Tibial artery (tissue), 4 donors: Measurements from ENCODE around the gene ADAT3.

Experiments
- DNase-seq, 2 donors: peaks; one replicate each; pipeline ENCODE4 v3.0.0-alpha.2; 2019
- H3K27ac ChIP-seq, 2 donors: fragments of 200-600 bp; sonication (generic) in 1 of 2; 1 replicate in 1 of 2; 2 replicates in 1 of 2; pipeline ENCODE4 v1.5.1; 2018 to 2019; ENCODE audit warnings: mild to moderate bottlenecking in 1 of 2
- H3K27me3 ChIP-seq, 2 donors: fragments of 200-600 bp; sonication (generic) in 1 of 2; one replicate each; pipeline versions ENCODE4 v1.5.1 to v1.6.0; 2016 to 2019
- H3K36me3 ChIP-seq, 3 donors: fragments of 200-600 bp; sonication (generic) in 2 of 3; one replicate each; pipeline ENCODE4 v1.5.1; 2016 to 2019; ENCODE audit warnings: mild to moderate bottlenecking in 2 of 3
- H3K4me1 ChIP-seq, 4 donors: fragments of 200-600 bp; sonication (generic) in 2 of 4; 1 replicate in 3 of 4; 2 replicates in 1 of 4; pipeline ENCODE4 v1.5.1; 2016 to 2019
- H3K4me3 ChIP-seq, 2 donors: fragments of 200-600 bp; sonication (generic) in 1 of 2; 1 replicate in 1 of 2; 2 replicates in 1 of 2; pipeline ENCODE4 v1.5.1; 2018 to 2019; ENCODE audit warnings: mild to moderate bottlenecking in 2 of 2
- H3K9me3 ChIP-seq, 3 donors: fragments of 200-600 bp; sonication (generic) in 1 of 3; one replicate each; pipeline ENCODE4 v1.5.1; 2016 to 2019
- intact Hi-C: fragments of 100-400 bp; cut with DNase I; formaldehyde crosslinking; loops from one replicate; pipeline ENCODE4 v1.15.0; 2023; ENCODE audit warnings: low total_unique reads
- TF ChIP-seq, protein P1 (sequence below), 2 experiments: fragments of 200-600 bp in 1 of 2; fragments of 450-650 bp in 1 of 2; IDR thresholded peaks; one replicate each; pipeline ENCODE4 v1.5.1; 2017 to 2019; ENCODE audit warnings: antibody characterized with exemption in 2 of 2, mild to moderate bottlenecking in 1 of 2, moderate library complexity in 1 of 2

ADAT3 gene

DNA sequence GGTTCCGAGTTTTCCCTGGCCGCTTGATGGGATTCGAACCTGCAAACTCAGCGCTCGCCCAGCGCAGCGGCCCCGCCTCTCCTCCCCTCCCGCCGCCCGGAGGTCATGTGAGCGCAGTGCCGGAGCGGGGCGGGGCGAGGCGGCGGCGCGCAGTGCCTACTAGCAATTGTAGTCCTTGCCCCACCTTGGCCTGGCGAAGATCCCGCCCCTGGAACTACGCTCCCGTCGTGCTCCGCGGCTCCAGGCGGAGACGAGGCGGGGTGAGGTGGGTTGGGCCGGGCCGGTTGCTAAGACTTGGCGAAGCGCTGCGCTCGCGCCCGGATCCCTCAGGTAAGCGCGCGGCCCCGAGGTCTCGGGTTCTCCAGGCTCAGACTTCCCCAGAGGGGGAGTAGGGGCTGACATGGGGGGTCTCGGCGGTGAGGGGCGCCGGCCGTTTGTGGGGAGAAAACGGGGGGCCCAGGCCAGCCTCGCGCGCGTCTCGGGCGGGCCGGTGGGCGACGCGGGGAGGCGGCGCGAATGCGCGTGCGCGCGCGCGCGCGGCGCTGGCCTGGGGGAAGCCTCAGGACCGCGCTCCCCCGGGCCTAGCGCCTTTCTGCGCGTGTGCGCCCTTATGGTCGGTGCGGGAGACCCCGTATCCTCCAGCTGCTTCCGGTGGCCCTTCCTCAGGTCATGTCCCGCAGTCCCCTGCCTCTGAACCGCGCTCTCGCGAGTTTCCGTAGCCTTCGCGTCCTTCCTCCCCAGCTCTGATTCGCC lies at the start of gene ADAT3, which contains the start of gene SCAMP4:
TSS of gene ADAT3 (plus strand) at position 290 of the 753 bp plus-strand sequence. CDS start 6,649 bp downstream, outside the sequence.
TSS of gene SCAMP4 (plus strand) at position 290 of the 753 bp plus-strand sequence. CDS start 9,621 bp downstream, outside the sequence.
- intact Hi-C loops: no loop called here
- no peaks in the 10 kb centered on the region for H3K36me3 ChIP-seq
- TF ChIP-seq, protein P1, sequence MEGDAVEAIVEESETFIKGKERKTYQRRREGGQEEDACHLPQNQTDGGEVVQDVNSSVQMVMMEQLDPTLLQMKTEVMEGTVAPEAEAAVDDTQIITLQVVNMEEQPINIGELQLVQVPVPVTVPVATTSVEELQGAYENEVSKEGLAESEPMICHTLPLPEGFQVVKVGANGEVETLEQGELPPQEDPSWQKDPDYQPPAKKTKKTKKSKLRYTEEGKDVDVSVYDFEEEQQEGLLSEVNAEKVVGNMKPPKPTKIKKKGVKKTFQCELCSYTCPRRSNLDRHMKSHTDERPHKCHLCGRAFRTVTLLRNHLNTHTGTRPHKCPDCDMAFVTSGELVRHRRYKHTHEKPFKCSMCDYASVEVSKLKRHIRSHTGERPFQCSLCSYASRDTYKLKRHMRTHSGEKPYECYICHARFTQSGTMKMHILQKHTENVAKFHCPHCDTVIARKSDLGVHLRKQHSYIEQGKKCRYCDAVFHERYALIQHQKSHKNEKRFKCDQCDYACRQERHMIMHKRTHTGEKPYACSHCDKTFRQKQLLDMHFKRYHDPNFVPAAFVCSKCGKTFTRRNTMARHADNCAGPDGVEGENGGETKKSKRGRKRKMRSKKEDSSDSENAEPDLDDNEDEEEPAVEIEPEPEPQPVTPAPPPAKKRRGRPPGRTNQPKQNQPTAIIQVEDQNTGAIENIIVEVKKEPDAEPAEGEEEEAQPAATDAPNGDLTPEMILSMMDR (IDR thresholded peaks at IDR 0.05): no peak
- no peaks in the 10 kb centered on the region for H3K27me3 ChIP-seq
- H3K4me1 ChIP-seq: peaks cover 0 to 54% (median 18%) of the 10 kb centered on the region in 4 donors
- peak; percentile 98 to 99 for DNase-seq
- peak within 1 kb of the TSS; percentile 60 to 77 for H3K4me3 ChIP-seq
- H3K27ac ChIP-seq: peak within 1 kb of the TSS; percentile 67 to 82
- H3K9me3 ChIP-seq: no peaks in the 10 kb centered on the region

DNA sequence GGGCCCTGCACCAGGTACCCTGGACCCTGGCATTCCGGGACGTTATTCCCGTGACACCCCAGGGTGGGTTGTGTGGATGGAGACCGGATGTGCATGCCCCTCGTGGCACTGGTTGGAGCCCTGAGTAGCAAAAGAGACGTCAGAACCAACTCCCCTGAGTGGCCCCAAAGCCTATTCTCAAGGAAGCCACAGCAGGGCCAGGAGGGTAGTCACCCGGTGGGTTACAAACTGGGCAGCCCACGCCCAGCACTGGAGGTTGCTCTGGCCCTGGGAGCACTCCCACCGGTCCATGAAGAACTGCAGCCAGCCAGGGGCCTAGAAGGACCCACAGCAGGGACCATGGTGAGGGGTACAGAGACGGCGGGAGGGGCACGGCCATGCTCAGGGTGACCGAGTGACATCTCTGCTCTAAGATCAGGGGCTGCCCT lies 49.4 kb upstream of the ADAT3 start:
- intact Hi-C loops: no loop called here
- Histone ChIP-seq H3K36me3 (peaks cover 0 to 7% (median 0%) of the 10 kb centered on the region in 3 donors), H3K27ac (peak overlapping the region; percentile 27), H3K9me3 (no peaks in the 10 kb centered on the region), H3K4me1 (peaks cover 0 to 77% (median 39%) of the 10 kb centered on the region in 4 donors), H3K4me3 (peak overlapping the region; percentile 27 to 49), H3K27me3 (peaks cover 0 to 3% of the 10 kb centered on the region in 2 donors)
- TF ChIP-seq, protein P1 (IDR thresholded peaks at IDR 0.05): no peak
- no peak for DNase-seq

DNA sequence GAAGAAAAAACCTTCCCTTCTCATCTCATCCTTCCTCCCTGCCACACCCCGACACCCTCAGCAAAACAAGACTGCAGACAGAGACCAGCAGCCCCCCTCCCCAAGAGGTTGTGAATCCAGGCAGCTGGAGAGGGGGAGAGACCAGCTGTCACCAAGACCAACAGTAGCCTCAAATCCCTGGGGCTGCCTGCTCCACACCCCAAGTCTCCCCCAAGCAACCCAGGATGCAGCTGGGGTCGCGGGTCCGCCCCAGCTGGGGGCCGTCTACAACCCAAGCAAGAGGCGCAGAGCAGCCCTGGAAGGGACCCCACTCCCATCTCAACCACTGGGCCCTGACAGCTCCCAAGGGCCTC lies 48.9 kb upstream of the ADAT3 start:
- Histone ChIP-seq H3K4me1 (peaks cover 0 to 82% (median 43%) of the 10 kb centered on the region in 4 donors), H3K27ac (peak overlapping the region; percentile 27), H3K4me3 (peak overlapping the region; percentile 27 to 49), H3K27me3 (peaks cover 0 to 3% of the 10 kb centered on the region in 2 donors), H3K9me3 (no peaks in the 10 kb centered on the region), H3K36me3 (peaks cover 0 to 7% (median 0%) of the 10 kb centered on the region in 3 donors)
- intact Hi-C loops: no loop called here
- TF ChIP-seq, protein P1 (IDR thresholded peaks at IDR 0.05): no peak
- DNase-seq: no peak

DNA sequence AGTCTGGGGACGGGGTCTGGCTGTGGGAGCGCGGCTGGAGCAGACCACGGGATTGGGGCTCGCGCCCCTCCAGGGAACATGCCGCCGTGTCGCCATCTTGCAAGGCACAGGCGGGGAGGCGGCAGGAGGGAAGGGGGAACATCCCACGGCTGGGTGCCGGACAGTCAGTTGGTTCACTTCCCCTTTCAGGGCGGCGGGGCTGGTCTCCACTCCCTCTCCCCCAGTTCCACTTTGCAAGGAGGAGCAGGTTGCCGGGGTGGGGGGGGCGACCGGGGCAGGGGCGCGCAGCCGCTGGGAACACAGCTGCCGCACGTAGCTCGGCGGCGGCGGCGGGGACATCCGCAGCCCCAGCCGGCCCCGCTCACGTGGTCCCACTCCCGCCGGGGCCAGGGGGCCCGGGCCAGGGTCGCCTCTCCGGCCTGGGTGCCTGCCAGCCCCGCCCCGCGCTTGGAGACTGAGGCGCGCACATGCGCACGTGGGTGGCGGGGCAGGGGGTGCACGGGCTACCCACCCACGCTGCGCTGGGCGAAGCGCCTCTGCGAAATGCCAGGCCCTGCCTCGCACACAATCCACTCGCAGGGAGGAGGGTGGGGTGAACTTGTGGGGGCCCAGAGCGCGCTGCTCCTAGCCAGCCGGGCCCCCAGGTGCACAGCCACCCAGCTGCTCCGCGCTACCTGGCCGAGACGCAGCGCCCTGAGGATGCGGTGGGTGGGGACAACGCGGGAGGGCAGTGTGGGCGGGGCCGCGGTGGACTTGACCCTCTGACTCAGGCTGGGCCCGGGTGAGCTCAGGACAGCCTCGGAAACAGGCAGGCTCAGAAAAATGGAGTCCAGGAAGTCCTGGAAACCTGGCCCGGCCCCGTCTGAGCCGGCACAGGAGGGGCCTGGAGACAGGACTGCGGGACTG lies 48.2 kb upstream of the ADAT3 start:
- H3K9me3 ChIP-seq: no peaks in the 10 kb centered on the region
- peaks cover 0 to 85% (median 50%) of the 10 kb centered on the region in 4 donors for H3K4me1 ChIP-seq
- peak overlapping the region; percentile 27 to 49 for H3K4me3 ChIP-seq
- intact Hi-C loops: no loop called here
- TF ChIP-seq, protein P1 (IDR thresholded peaks at IDR 0.05): no peak
- H3K27ac ChIP-seq: peak overlapping the region; percentile 27
- peaks cover 0 to 7% (median 0%) of the 10 kb centered on the region in 3 donors for H3K36me3 ChIP-seq
- peaks cover 0 to 3% of the 10 kb centered on the region in 2 donors for H3K27me3 ChIP-seq
- DNase-seq: peak; percentile 76 to 89

DNA sequence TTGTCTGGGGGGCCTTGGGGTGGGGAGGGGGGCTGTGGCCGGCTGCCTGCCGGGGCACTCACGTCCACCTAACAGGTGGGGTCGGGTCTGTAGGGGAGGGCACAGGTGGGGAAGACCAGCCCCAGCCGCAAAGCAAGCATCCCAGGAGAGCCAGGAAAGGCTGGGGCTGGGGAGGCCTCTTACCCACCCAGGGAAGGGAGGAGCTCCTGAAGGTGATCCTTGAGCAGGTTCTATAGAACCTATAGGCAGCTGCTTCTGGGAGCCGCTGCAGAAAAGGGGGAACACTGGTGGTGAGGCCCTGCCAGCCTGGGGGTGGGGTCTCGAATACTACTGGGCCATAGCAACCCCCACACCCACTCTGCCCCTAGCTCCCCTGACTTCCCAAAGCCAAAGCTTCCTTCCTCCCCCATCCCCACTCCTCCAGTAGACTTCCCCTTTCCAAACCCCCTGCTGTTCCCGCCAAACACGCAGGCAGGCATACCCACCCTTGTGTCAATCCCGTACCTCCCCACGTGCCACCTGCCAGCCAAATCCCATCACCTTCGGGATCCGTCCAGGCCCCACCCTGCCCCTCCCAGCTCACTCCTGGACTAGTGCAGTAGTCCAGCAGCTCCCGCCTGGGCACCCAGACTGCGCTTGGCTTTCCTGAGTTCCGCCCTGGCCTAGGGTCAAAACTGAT lies 47.4 kb upstream of the ADAT3 start:
- H3K27me3 ChIP-seq: peaks cover 0 to 3% of the 10 kb centered on the region in 2 donors
- H3K36me3 ChIP-seq: peaks cover 0 to 7% (median 0%) of the 10 kb centered on the region in 3 donors
- intact Hi-C loops: no loop called here
- no peaks in the 10 kb centered on the region for H3K9me3 ChIP-seq
- TF ChIP-seq, protein P1 (IDR thresholded peaks at IDR 0.05): no peak
- peak overlapping the region; percentile 27 to 49 for H3K4me3 ChIP-seq
- peak in 1 of 2 donors; percentile 66 for DNase-seq
- H3K27ac ChIP-seq: peak overlapping the region; percentile 23 to 27
- peaks cover 0 to 83% (median 56%) of the 10 kb centered on the region in 4 donors for H3K4me1 ChIP-seq
